ENCODE results near the gene IL17RB.

The IL17RB gene

DNA sequence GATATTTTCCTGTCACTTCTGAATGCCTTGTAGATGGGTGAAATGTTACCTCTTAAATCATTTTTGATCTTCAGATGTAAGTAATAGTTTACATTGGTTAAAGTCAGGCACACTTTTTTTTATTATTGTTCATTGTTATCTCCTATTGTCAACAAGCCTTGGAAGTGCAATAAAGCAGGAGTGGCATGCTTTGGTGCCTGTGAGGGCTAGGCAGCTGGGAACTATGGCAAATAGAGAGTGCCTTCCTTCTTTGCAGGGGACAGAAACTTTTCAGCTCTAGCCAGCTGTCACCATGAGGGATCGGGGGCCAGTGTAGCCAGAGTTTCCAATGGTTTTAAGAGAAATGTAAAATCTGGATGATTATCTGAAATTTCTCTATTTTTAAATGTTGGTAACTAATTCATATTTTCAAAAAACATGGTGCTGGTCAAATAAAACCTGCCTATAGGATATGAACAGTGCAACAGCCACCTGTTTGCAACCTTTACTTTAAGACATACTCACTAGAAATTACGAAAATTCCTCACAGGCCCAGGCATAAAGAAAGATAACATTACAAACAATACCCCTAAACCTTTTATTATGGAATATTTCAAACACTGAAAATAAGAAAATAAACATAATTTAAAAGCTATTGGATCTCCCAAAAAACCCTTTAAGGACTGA is 54.4 kb downstream of the IL17RB start:
- TF ChIP-seq EZH2phosphoT487 (conservative IDR thresholded peaks at IDR 0.05; ENCODE audit: low read length): no peak
- TF ChIP-seq, protein P1, sequence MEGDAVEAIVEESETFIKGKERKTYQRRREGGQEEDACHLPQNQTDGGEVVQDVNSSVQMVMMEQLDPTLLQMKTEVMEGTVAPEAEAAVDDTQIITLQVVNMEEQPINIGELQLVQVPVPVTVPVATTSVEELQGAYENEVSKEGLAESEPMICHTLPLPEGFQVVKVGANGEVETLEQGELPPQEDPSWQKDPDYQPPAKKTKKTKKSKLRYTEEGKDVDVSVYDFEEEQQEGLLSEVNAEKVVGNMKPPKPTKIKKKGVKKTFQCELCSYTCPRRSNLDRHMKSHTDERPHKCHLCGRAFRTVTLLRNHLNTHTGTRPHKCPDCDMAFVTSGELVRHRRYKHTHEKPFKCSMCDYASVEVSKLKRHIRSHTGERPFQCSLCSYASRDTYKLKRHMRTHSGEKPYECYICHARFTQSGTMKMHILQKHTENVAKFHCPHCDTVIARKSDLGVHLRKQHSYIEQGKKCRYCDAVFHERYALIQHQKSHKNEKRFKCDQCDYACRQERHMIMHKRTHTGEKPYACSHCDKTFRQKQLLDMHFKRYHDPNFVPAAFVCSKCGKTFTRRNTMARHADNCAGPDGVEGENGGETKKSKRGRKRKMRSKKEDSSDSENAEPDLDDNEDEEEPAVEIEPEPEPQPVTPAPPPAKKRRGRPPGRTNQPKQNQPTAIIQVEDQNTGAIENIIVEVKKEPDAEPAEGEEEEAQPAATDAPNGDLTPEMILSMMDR (IDR thresholded peaks at IDR 0.05; ENCODE audit: insufficient read depth, low read length, poor library complexity, severe bottlenecking): no peak
- H3K4me2 ChIP-seq (ENCODE audit: low read depth, low read length, poor library complexity, severe bottlenecking): no peak overlapping the region
- H3K9me3 ChIP-seq (ENCODE audit: insufficient read depth, low read length): no peaks in the 10 kb centered on the region
- H3K27me3 ChIP-seq (ENCODE audit: low read length): no peaks in the 10 kb centered on the region
- no peaks in the 10 kb centered on the region for H3K79me2 ChIP-seq (ENCODE audit: insufficient read depth, low read length)
- no peak overlapping the region for H3K9ac ChIP-seq (ENCODE audit: low read length)
- H3K36me3 ChIP-seq (ENCODE audit: low read length): no peaks in the 10 kb centered on the region
- H3K9me2 ChIP-seq (replicated peaks; ENCODE audit: insufficient read depth, low read length): no peaks in the 10 kb centered on the region
- H3K27ac ChIP-seq (ENCODE audit: low read depth, low read length): no peak overlapping the region
- H4K20me1 ChIP-seq (ENCODE audit: low read depth, low read length): no peaks in the 10 kb centered on the region
- no peak overlapping the region for H3K4me3 ChIP-seq (ENCODE audit: insufficient read depth, low read length, poor library complexity, severe bottlenecking)
- no peak overlapping the region for H2AFZ ChIP-seq (ENCODE audit: low read depth, low read length, severe bottlenecking)
- no peaks in the 10 kb centered on the region for H3F3A ChIP-seq (ENCODE audit: insufficient read depth)

- Histone ChIP-seq H3F3A (ENCODE audit: insufficient read depth) (no peaks in the 10 kb centered on the region), H2AFZ (ENCODE audit: low read depth, low read length, severe bottlenecking) (no peak overlapping the region), H3K9ac (ENCODE audit: low read length) (no peak overlapping the region), H3K4me3 (ENCODE audit: insufficient read depth, low read length, poor library complexity, severe bottlenecking) (no peak overlapping the region), H3K36me3 (ENCODE audit: low read length) (no peaks in the 10 kb centered on the region), H3K4me2 (ENCODE audit: low read depth, low read length, poor library complexity, severe bottlenecking) (no peak overlapping the region), H3K9me2 (replicated peaks; ENCODE audit: insufficient read depth, low read length) (no peaks in the 10 kb centered on the region), H3K9me3 (ENCODE audit: insufficient read depth, low read length) (no peaks in the 10 kb centered on the region), H3K27me3 (ENCODE audit: low read length) (no peaks in the 10 kb centered on the region), H3K27ac (ENCODE audit: low read depth, low read length) (no peak overlapping the region), H4K20me1 (ENCODE audit: low read depth, low read length) (no peaks in the 10 kb centered on the region), H3K79me2 (ENCODE audit: insufficient read depth, low read length) (no peaks in the 10 kb centered on the region)
- TF ChIP-seq EZH2phosphoT487 (conservative IDR thresholded peaks at IDR 0.05; ENCODE audit: low read length): no peak
- TF ChIP-seq, protein P1 (IDR thresholded peaks at IDR 0.05; ENCODE audit: insufficient read depth, low read length, poor library complexity, severe bottlenecking): no peak
These were observed 55.7 kb downstream of the IL17RB start for GRCh38 chr3:53902067-53902466.

DNA sequence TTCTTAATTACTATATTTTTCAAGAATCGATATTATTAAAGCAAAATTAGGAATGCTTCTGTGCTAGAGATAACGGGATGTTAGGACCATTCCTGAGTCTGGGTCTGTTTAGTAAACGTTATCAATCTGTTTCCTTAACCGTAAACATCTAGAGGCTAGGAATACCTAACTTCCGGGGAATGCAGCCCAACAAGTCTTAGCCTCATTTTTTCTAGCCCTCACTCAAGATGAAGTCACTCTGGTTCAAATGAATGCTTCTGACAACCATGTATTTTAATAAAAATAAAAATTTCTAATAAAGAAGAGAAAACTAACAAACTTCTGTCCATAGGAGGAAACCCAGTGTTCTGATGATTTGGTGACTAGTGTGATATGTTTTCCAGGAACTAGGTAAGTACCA is 56.3 kb downstream of the IL17RB start:
- no peaks in the 10 kb centered on the region for H3K36me3 ChIP-seq (ENCODE audit: low read length)
- no peaks in the 10 kb centered on the region for H3F3A ChIP-seq (ENCODE audit: insufficient read depth)
- no peak overlapping the region for H3K27ac ChIP-seq (ENCODE audit: low read depth, low read length)
- no peaks in the 10 kb centered on the region for H3K27me3 ChIP-seq (ENCODE audit: low read length)
- H3K4me2 ChIP-seq (ENCODE audit: low read depth, low read length, poor library complexity, severe bottlenecking): no peak overlapping the region
- no peaks in the 10 kb centered on the region for H3K79me2 ChIP-seq (ENCODE audit: insufficient read depth, low read length)
- H3K4me3 ChIP-seq (ENCODE audit: insufficient read depth, low read length, poor library complexity, severe bottlenecking): no peak overlapping the region
- H3K9me3 ChIP-seq (ENCODE audit: insufficient read depth, low read length): no peaks in the 10 kb centered on the region
- no peak overlapping the region for H3K9ac ChIP-seq (ENCODE audit: low read length)
- H3K9me2 ChIP-seq (replicated peaks; ENCODE audit: insufficient read depth, low read length): no peaks in the 10 kb centered on the region
- TF ChIP-seq, protein P1 (IDR thresholded peaks at IDR 0.05; ENCODE audit: insufficient read depth, low read length, poor library complexity, severe bottlenecking): no peak
- no peak for TF ChIP-seq EZH2phosphoT487 (conservative IDR thresholded peaks at IDR 0.05; ENCODE audit: low read length)
- H4K20me1 ChIP-seq (ENCODE audit: low read depth, low read length): no peaks in the 10 kb centered on the region
- no peak overlapping the region for H2AFZ ChIP-seq (ENCODE audit: low read depth, low read length, severe bottlenecking)
